IPS DF 6.9 (cell line): ENCODE measurements around the gene ETFA.
A peak's percentile ranks its signal among the peaks of the same experiment; 100 is the strongest.
"Not testable (repeated sequence)": the region's sequence is repeated elsewhere in the genome, so short reads cannot be mapped to it uniquely, and the experiment has no call there.

Source experiments
- DNase-seq: peaks from one replicate; pipeline ENCODE4 v3.0.0-alpha.2; 2013; ENCODE audit warnings: low read depth, low spot score
- H3K27ac ChIP-seq: one replicate; pipeline ENCODE4 v1.5.1; 2013; ENCODE audit warnings: low read length, control low read depth
- H3K27me3 ChIP-seq: 2 replicates; pipeline ENCODE4 v1.6.1; 2013; ENCODE audit warnings: mild to moderate bottlenecking, low read length; ENCODE audit not compliant: control insufficient read depth, insufficient read depth
- H3K36me3 ChIP-seq: 2 replicates; pipeline ENCODE4 v1.6.1; 2013; ENCODE audit warnings: low read length; ENCODE audit not compliant: control insufficient read depth, insufficient read depth
- H3K4me1 ChIP-seq: 2 replicates; pipeline ENCODE4 v1.6.1; 2013; ENCODE audit warnings: low read length; ENCODE audit not compliant: control insufficient read depth, insufficient read depth
- H3K4me3 ChIP-seq: 2 replicates; pipeline ENCODE4 v1.5.1; 2013; ENCODE audit warnings: mild to moderate bottlenecking, low read length
- H3K9me3 ChIP-seq: 2 replicates; pipeline ENCODE4 v1.6.1; 2013; ENCODE audit warnings: low read length, inconsistent platforms; ENCODE audit not compliant: control insufficient read depth, insufficient read depth
- WGBS: extraction: QIAGEN DNeasy Blood & Tissue Kit; methylation state at CpG from one replicate; pipeline ENCODE4 v1.1.7; 2013; ENCODE audit warnings: mixed read lengths, missing lambda C conversion rate; ENCODE audit not compliant: insufficient read length, insufficient coverage; 5-methylcytosine and 5-hydroxymethylcytosine counted together

ETFA gene

DNA sequence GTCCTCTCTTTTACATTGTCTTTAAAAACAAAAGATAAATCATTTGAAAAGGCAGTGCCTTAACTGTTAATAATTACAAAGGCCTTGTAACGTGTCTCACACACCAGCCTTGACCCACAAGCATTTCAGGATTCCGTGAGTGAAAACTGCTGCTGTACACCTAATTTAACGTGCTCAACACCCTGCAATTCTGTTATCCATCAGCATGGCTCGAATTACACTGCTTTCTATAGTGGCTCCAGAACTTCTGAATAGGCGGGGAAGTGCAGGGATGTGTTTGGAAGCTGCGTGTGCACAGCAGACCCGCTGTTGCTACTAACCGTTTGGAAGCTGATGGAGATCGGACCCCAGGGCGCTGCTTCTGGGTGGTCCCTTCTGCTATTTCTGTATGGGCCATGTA lies 9.9 kb upstream of the ETFA start:
- no peaks in the 10 kb centered on the region for H3K9me3 ChIP-seq
- H3K27ac ChIP-seq = no peak overlapping the region
- no peaks in the 10 kb centered on the region for H3K27me3 ChIP-seq
- H3K4me1 ChIP-seq = no peaks in the 10 kb centered on the region
- H3K36me3 ChIP-seq = no peaks in the 10 kb centered on the region
- no peak overlapping the region for H3K4me3 ChIP-seq
- WGBS = no CpG with 5 or more reads among the region's 10 CpGs
- no peak for DNase-seq

DNA sequence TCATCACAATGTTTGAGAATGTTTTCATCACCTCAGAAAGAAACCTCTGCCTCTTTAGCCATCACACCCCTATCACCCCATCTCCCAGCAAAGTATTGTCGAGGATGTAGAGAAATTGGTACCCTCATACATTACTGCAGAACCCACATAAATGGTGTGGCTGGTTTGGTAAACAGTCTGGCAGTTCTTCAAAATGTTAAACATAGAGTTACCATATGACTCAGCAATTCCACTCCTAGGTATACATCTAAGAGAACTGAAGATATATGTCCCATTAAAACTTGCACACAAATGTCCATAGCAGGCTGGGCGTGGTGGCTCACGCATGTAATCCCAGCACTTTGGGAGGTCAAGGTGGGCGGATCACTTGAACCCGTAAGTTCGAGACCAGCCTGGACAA lies 8.7 kb upstream of the ETFA start:
- Histone ChIP-seq H3K9me3 (no peaks in the 10 kb centered on the region), H3K27ac (no peak overlapping the region), H3K4me3 (no peak overlapping the region), H3K36me3 (no peaks in the 10 kb centered on the region), H3K4me1 (no peaks in the 10 kb centered on the region), H3K27me3 (no peaks in the 10 kb centered on the region)
- WGBS = no CpG with 5 or more reads among the region's 6 CpGs
- no peak for DNase-seq

DNA sequence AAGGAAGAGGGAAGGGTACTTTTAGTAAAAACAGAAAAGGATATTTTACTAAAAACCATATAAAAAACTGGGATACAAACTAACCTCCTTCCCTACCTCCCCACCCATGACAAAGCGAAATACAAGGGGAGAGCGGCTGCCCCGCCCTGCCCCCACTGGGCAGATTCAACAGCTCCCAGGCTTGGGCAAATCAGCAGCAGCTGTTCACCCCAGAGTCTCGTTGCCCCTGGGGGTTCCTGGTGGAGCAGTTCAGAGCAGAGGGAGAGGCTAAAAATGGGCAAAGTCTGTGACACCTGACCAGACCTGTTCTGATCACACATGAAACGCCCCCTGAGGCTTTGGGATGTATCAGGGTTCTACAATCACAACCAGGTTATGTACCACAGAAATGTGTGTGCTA lies 2.5 kb upstream of the ETFA start:
- H3K27ac ChIP-seq = no peak overlapping the region
- no peaks in the 10 kb centered on the region for H3K9me3 ChIP-seq
- no CpG with 5 or more reads among the region's 5 CpGs for WGBS
- H3K4me3 ChIP-seq = no peak overlapping the region
- H3K27me3 ChIP-seq = no peaks in the 10 kb centered on the region
- DNase-seq = no peak
- no peaks in the 10 kb centered on the region; the same call in 1 of the 2 replicates for H3K4me1 ChIP-seq
- no peaks in the 10 kb centered on the region for H3K36me3 ChIP-seq

DNA sequence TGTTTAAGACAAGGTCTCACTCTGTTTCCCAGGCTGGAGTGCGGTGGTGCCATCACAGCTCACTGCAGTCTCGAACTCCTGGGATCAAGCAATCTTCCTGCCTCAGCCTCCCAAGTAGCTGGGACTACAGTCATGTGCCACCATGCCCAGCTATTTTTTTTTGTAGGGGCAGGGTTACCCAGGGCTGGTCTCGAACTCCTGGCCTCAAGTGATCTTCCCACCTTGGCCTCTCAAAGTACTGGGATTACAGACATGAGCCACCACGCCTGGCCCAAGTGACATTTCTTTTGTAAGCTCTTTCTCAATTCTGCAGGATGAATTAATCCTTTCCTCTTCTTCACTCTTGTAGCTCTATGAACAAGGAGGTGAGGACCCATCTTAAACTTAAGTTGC lies 1.9 kb upstream of the ETFA start:
- H3K9me3 ChIP-seq, H3K4me1 ChIP-seq, DNase-seq, H3K4me3 ChIP-seq, H3K27ac ChIP-seq, H3K36me3 ChIP-seq, H3K27me3 ChIP-seq: not testable (repeated sequence)
- no CpG with 5 or more reads among the region's 4 CpGs for WGBS

DNA sequence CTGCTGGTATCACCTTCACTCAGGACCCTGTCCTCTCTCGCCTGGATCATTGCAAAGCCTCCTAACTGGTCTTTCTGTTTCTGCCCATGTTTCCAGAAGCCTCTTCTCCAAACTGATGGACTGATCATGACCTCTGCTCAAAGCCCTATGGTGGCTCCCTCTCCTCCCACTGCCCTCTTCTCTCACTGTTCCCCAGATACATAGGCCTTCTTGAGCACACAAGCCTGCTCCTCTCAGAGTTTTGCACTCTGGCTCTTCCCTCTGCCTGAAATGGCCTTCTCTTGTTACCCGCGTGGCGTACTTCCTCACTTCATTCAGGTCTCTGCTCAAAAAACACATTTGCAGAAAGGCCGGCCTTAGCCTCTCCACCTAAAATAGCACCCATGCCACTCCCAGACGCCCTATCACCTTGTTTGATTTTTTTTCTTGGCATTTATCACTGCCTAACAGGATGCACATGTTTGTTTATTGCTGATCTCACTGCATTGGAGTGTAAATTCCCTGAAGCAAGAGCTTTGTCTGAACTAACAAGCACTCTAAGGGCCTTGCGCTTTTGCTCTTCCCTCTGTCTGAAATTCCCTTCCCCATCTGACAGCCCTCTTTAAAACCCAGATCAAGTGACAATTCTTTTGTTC lies 1.4 kb upstream of the ETFA start:
- H3K27ac ChIP-seq = no peak overlapping the region
- no peak for DNase-seq
- no peaks in the 10 kb centered on the region for H3K27me3 ChIP-seq
- no peaks in the 10 kb centered on the region for H3K36me3 ChIP-seq
- H3K9me3 ChIP-seq = no peaks in the 10 kb centered on the region
- H3K4me1 ChIP-seq = no peaks in the 10 kb centered on the region; the same call in 1 of the 2 replicates
- no peak overlapping the region for H3K4me3 ChIP-seq
- WGBS = no CpG with 5 or more reads among the region's 7 CpGs

DNA sequence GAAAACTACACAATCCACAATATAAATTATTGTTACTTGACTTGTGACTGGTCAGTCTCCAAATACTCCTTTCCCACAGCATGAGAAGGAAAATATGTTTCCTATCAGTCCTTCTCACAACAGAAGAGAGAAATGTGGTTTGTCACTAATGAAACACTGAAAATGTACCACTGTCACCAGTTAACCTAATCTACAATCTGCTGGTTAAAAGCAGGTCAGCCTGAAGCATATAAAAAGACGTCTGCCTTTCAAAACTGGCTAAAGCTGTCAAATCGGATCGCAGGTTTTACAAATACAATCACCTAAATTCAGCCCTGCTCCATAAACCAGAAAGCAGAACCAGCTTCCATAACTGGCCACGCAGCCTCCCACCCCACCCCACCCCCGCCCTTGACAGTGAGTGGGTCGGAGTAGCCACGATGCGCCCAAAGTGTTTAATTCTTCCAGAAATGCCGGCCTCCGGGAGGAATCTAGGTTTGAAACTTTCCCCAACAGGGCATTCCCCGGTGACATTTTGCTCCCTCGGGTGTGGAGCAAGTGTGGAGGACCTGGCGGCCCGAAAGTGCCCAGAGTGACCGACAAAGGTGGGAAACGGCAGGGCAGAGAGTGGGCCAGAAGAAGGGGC lies 682 bp downstream of the ETFA start:
- no peak for DNase-seq
- no peaks in the 10 kb centered on the region for H3K36me3 ChIP-seq
- no peaks in the 10 kb centered on the region for H3K9me3 ChIP-seq
- H3K4me3 ChIP-seq = peak overlapping the region; percentile 95
- H3K4me1 ChIP-seq = no peaks in the 10 kb centered on the region; the same call in 1 of the 2 replicates
- WGBS = no CpG with 5 or more reads among the region's 16 CpGs
- H3K27me3 ChIP-seq = no peaks in the 10 kb centered on the region
- H3K27ac ChIP-seq = no peak overlapping the region

DNA sequence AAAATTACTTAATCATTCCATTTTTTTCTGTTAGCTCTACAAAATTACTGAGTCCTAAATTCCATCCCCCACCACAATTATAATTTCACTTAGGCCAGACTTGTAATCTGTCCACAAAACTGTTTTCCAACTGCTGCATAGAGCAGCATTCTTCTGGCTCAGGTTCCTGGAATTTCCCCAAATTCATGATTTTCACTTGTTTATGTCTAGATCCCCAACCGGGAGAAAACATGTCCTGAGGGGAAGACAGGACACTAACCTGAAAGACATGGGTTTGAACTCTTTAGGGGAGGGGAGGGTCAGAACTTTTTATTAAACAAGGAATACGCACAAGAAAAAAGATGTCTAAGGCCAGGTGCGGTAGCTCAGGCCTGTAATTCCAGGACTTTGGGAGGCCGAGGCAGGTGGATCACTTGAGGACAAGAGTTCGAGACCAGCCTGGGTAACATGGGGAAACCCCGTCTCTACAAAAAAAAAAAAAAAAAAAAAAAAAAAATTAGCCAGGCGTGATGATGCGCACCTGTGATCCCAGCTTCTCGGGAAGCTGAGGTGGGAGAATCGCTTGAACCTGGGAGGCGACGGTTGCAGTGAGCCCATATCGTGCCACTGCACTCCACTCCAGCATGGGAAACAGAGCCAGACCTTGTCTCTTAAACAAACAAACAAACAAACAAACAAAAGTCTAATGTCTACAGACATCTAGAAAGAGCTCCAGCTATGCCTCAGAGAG lies 1.5 kb downstream of the ETFA start:
- no peak for DNase-seq
- no peak overlapping the region for H3K27ac ChIP-seq
- WGBS = no CpG with 5 or more reads among the region's 13 CpGs
- H3K27me3 ChIP-seq = no peaks in the 10 kb centered on the region
- H3K36me3 ChIP-seq = no peaks in the 10 kb centered on the region
- H3K4me3 ChIP-seq = no peak overlapping the region
- H3K4me1 ChIP-seq = no peaks in the 10 kb centered on the region; the same call in 1 of the 2 replicates
- no peaks in the 10 kb centered on the region for H3K9me3 ChIP-seq

DNA sequence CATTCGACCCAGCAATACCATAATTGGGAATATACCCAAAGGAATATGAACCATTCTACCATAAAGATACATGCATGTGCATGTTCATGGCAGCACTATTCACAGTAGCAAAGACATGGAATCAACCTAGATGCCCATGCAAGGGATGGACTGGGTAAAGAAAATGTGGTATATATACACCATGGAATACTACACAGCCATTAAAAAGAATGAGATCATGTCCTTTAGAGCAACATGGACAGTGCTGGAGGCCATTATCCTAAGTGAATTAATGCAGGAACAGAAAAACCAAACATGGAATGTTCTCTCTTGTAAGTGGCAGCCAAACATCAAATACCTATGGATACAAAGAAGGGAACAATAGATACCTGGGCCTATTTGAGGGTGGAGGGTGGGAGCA lies 7.4 kb downstream of the ETFA start:
- no peak overlapping the region for H3K4me3 ChIP-seq
- WGBS = no CpG with 5 or more reads among the region's 1 CpG
- no peaks in the 10 kb centered on the region for H3K36me3 ChIP-seq
- no peaks in the 10 kb centered on the region for H3K9me3 ChIP-seq
- H3K27me3 ChIP-seq = no peaks in the 10 kb centered on the region
- no peaks in the 10 kb centered on the region for H3K4me1 ChIP-seq
- DNase-seq = no peak
- H3K27ac ChIP-seq = no peak overlapping the region

DNA sequence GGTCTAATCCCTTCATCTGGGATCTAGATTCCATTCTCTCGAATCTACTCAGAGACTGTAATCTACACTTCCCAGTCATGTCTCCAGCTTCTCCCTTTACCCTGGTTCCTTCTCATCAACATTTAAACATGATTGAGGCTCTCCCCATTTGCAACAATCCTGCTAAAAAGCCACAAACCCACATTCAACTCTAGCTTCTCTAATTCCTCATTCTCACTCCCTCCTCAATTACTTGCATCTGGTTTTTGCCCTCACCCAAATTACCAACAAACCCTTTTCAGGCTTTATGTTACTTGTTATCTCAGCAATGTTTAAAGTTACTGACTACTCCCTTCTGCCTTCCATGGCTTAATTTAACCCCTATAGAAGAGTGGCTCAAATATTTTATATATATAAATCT lies 11.5 kb downstream of the ETFA start:
- H3K27ac ChIP-seq = no peak overlapping the region
- H3K4me1 ChIP-seq = no peaks in the 10 kb centered on the region
- no peak overlapping the region for H3K4me3 ChIP-seq
- H3K9me3 ChIP-seq = no peaks in the 10 kb centered on the region
- no peak for DNase-seq
- no peaks in the 10 kb centered on the region for H3K27me3 ChIP-seq
- H3K36me3 ChIP-seq = no peaks in the 10 kb centered on the region
- no CpG with 5 or more reads among the region's 1 CpG for WGBS

DNA sequence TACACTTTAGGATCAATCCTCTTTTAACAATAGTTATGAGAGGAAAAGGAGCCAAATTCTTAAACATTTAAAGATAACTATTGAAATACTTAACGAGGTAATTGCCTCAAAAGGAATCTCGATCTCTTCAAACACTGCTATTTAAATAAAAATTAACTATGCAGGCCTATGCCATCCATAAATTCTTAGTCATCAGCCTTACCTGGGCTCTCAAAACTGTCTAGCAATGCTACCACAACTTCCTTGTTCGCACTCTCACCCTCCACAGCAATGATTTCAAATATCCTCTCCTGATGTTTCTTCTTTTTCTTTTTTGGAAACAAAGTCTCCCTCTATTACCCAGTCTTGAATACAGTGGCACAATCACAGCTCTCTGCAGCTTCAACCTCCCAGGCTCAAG lies 12.3 kb downstream of the ETFA start:
- Histone ChIP-seq H3K4me1 (no peaks in the 10 kb centered on the region), H3K36me3 (no peaks in the 10 kb centered on the region), H3K4me3 (no peak overlapping the region), H3K9me3 (no peaks in the 10 kb centered on the region), H3K27me3 (no peaks in the 10 kb centered on the region), H3K27ac (no peak overlapping the region)
- no CpG with 5 or more reads among the region's 3 CpGs for WGBS
- DNase-seq = no peak
